Peyer's patch (tissue), 4 donors: ENCODE results near the gene PSPH. TPM values are rescaled to one million over a fixed set of nuclear protein-coding genes. Genes with fewer than 3 reads are reported as not detected.

Experiments
- DNase-seq, 3 donors: peaks; one replicate each; pipeline ENCODE4 v3.0.0-alpha.2; 2017 to 2019
- H3K27ac ChIP-seq, 4 donors: fragments of 200-600 bp; sonication (generic); one replicate each; pipeline ENCODE4 v1.5.1; 2016 to 2019
- H3K27me3 ChIP-seq, 2 donors: fragments of 200-600 bp; sonication (generic); one replicate each; pipeline ENCODE4 v1.5.1; 2019
- H3K36me3 ChIP-seq, 3 donors: fragments of 200-600 bp; sonication (generic); one replicate each; pipeline ENCODE4 v1.5.1; 2016 to 2019
- H3K4me1 ChIP-seq, 4 donors: fragments of 200-600 bp; sonication (generic); one replicate each; pipeline ENCODE4 v1.5.1; 2016 to 2019
- H3K4me3 ChIP-seq, 4 donors: fragments of 200-600 bp; sonication (generic); 1 replicate in 3 of 4; 2 replicates in 1 of 4; pipeline ENCODE4 v1.5.1; 2016 to 2019; ENCODE audit warnings: mild to moderate bottlenecking in 1 of 4
- H3K9me3 ChIP-seq, 4 donors: fragments of 200-600 bp; sonication (generic); one replicate each; pipeline ENCODE4 v1.5.1; 2016 to 2019; ENCODE audit warnings: mild to moderate bottlenecking in 1 of 4
- CTCF ChIP-seq, 6 experiments: fragments of 450-650 bp in 4 of 6; fragments of 200-600 bp in 2 of 6; sonication (generic) in 1 of 6; IDR thresholded peaks; one replicate each; pipeline ENCODE4 v1.5.1; 2017 to 2019; ENCODE audit warnings: antibody characterized with exemption in 6 of 6, mild to moderate bottlenecking in 3 of 6, moderate library complexity in 1 of 6
- POLR2A ChIP-seq, 2 donors: fragments of 450-650 bp; IDR thresholded peaks; one replicate each; pipeline ENCODE4 v1.5.1; 2017; ENCODE audit warnings: antibody characterized with exemption in 2 of 2, mild to moderate bottlenecking in 2 of 2, moderate library complexity in 2 of 2
- total RNA-seq, 4 donors: library from RNA; depleted of rRNA; stranded (reverse); fragments of >200 nt; gene quantifications; one replicate each; pipeline ENCODE4 v1.1.0, GENCODE V29; 2016

The PSPH gene
- total RNA-seq, 4 donors from 2014 or later = 12.3 to 25.6 (median 16.1) TPM

DNA sequence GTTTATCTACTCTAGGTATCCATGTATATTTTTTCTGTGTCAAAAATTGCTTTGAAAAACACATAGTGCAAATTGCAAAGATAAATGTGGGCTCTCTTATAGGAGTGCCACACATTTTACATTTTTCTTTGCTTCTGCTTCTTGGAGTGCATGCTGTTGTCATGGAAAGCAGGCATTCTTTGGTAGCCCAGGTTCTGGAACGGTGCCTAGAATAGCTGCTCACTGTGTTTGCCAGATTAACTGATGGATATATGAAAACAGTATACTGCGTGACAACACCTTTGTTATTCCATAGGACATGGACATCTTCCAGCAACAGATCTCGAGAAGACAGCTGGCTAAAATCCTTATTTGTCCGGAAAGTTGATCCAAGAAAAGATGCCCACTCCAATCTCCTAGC is 73.4 kb downstream of the PSPH start:
- Histone ChIP-seq H3K9me3 (no peaks in the 10 kb centered on the region), H3K4me1 (no peaks in the 10 kb centered on the region), H3K27ac (no peak overlapping the region), H3K36me3 (peaks cover 0 to 49% (median 0%) of the 10 kb centered on the region in 3 donors), H3K4me3 (no peak overlapping the region), H3K27me3 (no peaks in the 10 kb centered on the region)
- no peak for DNase-seq
- TF ChIP-seq POLR2A (IDR thresholded peaks at IDR 0.05) (no peak), CTCF (IDR thresholded peaks at IDR 0.05) (no peak)

DNA sequence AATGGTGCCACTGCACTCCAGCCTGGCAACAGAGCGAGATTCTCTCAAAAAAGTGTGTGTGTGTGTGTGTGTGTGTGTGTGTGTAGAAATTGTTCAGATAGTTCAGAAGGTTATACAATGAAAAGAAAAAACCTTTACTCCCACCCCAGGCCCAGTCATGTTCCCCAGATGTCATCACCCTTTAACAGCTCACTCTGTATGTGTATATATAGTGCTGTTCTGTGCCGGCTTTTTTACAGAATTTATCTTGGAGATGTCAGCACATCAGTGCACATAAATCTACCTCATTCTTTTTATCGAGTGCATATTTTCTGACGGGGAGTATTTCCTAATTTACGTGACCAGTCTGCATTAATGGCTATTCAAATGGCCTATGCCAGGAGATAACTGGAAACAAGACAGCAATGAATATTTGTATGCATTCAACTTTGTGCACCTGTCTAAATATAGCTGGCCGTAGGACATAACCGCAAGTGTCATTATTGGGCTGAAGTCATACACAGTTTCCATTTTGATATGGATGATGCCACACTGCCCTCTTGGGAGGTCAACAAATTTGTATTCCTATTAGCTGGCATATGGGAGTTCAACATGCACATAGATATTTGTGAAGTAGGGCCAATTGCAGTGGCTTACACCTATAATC is 75.1 kb downstream of the PSPH start:
- no peak for DNase-seq
- no peak overlapping the region for H3K27ac ChIP-seq
- TF ChIP-seq CTCF (IDR thresholded peaks at IDR 0.05) (no peak), POLR2A (IDR thresholded peaks at IDR 0.05) (no peak)
- H3K4me1 ChIP-seq = peaks cover 0 to 8% (median 0%) of the 10 kb centered on the region in 4 donors
- H3K27me3 ChIP-seq = no peaks in the 10 kb centered on the region
- no peaks in the 10 kb centered on the region for H3K9me3 ChIP-seq
- H3K4me3 ChIP-seq = no peak overlapping the region
- peaks cover 0 to 31% (median 0%) of the 10 kb centered on the region in 3 donors for H3K36me3 ChIP-seq

DNA sequence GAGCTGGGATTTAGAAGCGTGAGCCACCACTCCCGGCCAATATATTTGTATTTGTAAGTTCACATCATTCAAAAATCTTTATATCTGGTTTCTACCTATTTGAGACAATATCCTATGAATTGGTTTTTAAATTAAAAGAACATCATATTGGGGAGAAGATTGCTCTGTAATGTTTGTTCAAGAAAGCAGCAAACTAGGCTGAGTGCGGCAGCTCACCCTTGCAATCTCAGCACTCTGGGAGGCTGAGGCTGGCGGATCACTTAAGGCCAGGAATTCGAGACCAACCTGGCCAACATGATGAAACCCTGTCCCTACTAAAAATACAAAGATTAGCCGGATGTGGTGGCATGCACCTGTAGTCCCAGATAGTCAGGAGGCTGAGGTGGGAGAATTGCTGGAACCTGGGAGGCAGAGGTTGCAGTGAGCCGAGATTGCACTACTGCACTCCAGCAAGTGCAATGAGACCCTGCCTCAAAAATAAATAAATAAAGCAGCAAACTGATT is 77.4 kb downstream of the PSPH start:
- TF ChIP-seq CTCF (IDR thresholded peaks at IDR 0.05) (no peak), POLR2A (IDR thresholded peaks at IDR 0.05) (no peak)
- H3K4me1 ChIP-seq = peaks cover 0 to 8% (median 0%) of the 10 kb centered on the region in 4 donors
- H3K36me3 ChIP-seq = peaks cover 0 to 14% (median 0%) of the 10 kb centered on the region in 3 donors
- H3K27ac ChIP-seq = no peak overlapping the region
- DNase-seq = no peak
- no peaks in the 10 kb centered on the region for H3K27me3 ChIP-seq
- no peak overlapping the region for H3K4me3 ChIP-seq
- no peaks in the 10 kb centered on the region for H3K9me3 ChIP-seq

GRCh38 chr7:55970978-55971377 is 80.3 kb downstream of the PSPH start:
- no peaks in the 10 kb centered on the region for H3K9me3 ChIP-seq
- H3K4me1 ChIP-seq = peaks cover 0 to 8% (median 0%) of the 10 kb centered on the region in 4 donors
- H3K4me3 ChIP-seq = no peak overlapping the region
- H3K36me3 ChIP-seq = peaks cover 0 to 6% (median 0%) of the 10 kb centered on the region in 3 donors
- H3K27ac ChIP-seq = no peak overlapping the region
- no peaks in the 10 kb centered on the region for H3K27me3 ChIP-seq
- DNase-seq = peak in 1 of 3 donors; percentile 8
- TF ChIP-seq POLR2A (IDR thresholded peaks at IDR 0.05) = no peak
- TF ChIP-seq CTCF (IDR thresholded peaks at IDR 0.05) = no peak

DNA sequence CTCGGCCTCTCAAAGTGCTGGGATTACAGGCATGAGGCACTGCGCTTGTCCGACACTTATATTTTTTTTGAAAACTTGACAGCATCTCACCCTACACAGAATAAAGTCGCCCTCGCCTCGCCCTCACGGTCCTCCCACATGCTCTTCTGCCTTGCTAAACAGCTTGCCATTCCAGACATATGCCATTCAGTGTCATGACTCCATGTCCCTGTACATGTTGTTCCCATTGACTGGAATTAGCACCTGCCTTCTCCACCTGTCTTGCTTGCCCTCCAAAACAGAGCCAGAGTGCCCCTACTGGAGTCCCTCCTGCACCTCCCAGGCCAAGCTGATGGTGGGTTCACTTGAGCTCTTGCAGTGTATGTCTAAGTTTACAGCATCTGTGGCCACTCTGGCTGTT is 80.7 kb downstream of the PSPH start:
- no peak overlapping the region for H3K27ac ChIP-seq
- no peaks in the 10 kb centered on the region for H3K27me3 ChIP-seq
- H3K36me3 ChIP-seq = peaks cover 0 to 6% (median 0%) of the 10 kb centered on the region in 3 donors
- peaks cover 0 to 8% (median 0%) of the 10 kb centered on the region in 4 donors for H3K4me1 ChIP-seq
- no peak overlapping the region for H3K4me3 ChIP-seq
- TF ChIP-seq CTCF (IDR thresholded peaks at IDR 0.05) = no peak
- no peak for TF ChIP-seq POLR2A (IDR thresholded peaks at IDR 0.05)
- no peak for DNase-seq
- no peaks in the 10 kb centered on the region for H3K9me3 ChIP-seq
